Measurements from ENCODE around the gene PLXNA2. TPM values are rescaled to one million over a fixed set of nuclear protein-coding genes. Genes with fewer than 3 reads are reported as not detected.

Gene PLXNA2
- total and polyA plus RNA-seq, 2 donors (not counting 3 experiments of a cell fraction or from before 2014, with no cell fraction given) = 42.6 to 229 TPM

DNA sequence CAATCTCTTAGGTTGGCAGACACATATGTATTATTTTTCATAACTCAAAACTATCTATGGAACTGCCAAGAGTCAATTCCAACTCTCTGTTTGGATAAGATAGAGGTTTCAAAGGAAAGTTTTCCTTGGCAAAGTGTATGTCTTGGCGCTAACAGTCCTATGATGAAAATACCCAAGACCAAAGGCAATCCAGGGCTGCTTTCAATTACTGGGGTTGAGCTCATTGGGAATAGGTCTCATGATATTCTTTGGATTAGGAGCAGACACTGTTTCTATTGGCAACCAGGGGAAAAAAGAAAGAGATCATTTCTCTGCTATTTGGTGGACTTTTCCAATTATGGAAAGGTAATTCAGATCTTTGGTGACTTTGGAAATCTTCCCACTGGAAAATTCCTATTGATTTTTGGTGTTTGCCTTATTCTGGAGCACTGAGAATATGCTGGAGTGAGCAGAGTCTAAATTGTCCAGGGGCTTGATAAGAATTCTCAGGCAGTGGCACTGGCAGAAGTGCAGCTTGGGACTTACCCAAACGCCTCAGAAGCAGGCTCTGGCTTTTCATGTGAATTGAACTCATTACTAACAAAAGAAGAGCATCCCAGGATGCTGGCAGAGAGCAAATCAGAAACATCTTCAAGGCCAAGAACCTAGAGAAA is 20.4 kb upstream of the PLXNA2 start:
- CTCF ChIA-PET = interaction anchor here (1.1 kb wide), 1 partner anchor 11 kb away, joined by 4 read pairs; no protein-coding TSS in a partner anchor
- Histone ChIP-seq H3K4me3 (replicated peaks in 1 of 3; ENCODE audit: insufficient read depth in 1 of 3, low read depth in 1 of 3, low read length in 3 of 3) (no peak overlapping the region), H3K9me1 (replicated peaks; ENCODE audit: control insufficient read depth, extremely low read depth, insufficient read depth, low read length) (no peaks in the 10 kb centered on the region), H3K27me3 (ENCODE audit: control insufficient read depth in 2 of 2, insufficient read depth in 2 of 2, low read length in 2 of 2) (peaks cover 30 to 74% of the 10 kb centered on the region in 2 experiments), H3K9ac (replicated peaks; ENCODE audit: extremely low read depth, insufficient read depth, low read length) (no peak overlapping the region), H3K79me2 (ENCODE audit: control insufficient read depth, insufficient read depth, low read length) (no peaks in the 10 kb centered on the region), H2AFZ (ENCODE audit: low read depth, low read length) (no peak overlapping the region), H3K36me3 (ENCODE audit: control insufficient read depth in 2 of 2, extremely low read depth in 1 of 2, insufficient read depth in 2 of 2, low read length in 2 of 2) (no peaks in the 10 kb centered on the region), H3K4me2 (ENCODE audit: insufficient read depth, low read length) (no peak overlapping the region), H4K20me1 (replicated peaks; ENCODE audit: control insufficient read depth, extremely low read depth, insufficient read depth, low read length) (no peaks in the 10 kb centered on the region), H3K4me1 (ENCODE audit: control insufficient read depth, extremely low read depth, insufficient read depth, low read length) (no peaks in the 10 kb centered on the region), H3K27ac (ENCODE audit: insufficient read depth, low read depth, low read length) (no peak overlapping the region), H3K9me3 (replicated peaks; ENCODE audit: control insufficient read depth, insufficient read depth, low read length) (no peaks in the 10 kb centered on the region)
- FAIRE-seq (no peak), DNase-seq (ENCODE audit: low read depth, low spot score) (no peak)
- intact Hi-C loops (cut with micrococcal nuclease) (no loop called here), dilution Hi-C loops (cut with MboI; ENCODE audit: extremely low pct_ligation_motif_present, low sequenced_read_pairs) (no loop called here)
- POLR2A ChIA-PET = no interaction called here
- BruUV-seq (replicated peaks) = no TSS peak
- TF ChIP-seq, protein P1, sequence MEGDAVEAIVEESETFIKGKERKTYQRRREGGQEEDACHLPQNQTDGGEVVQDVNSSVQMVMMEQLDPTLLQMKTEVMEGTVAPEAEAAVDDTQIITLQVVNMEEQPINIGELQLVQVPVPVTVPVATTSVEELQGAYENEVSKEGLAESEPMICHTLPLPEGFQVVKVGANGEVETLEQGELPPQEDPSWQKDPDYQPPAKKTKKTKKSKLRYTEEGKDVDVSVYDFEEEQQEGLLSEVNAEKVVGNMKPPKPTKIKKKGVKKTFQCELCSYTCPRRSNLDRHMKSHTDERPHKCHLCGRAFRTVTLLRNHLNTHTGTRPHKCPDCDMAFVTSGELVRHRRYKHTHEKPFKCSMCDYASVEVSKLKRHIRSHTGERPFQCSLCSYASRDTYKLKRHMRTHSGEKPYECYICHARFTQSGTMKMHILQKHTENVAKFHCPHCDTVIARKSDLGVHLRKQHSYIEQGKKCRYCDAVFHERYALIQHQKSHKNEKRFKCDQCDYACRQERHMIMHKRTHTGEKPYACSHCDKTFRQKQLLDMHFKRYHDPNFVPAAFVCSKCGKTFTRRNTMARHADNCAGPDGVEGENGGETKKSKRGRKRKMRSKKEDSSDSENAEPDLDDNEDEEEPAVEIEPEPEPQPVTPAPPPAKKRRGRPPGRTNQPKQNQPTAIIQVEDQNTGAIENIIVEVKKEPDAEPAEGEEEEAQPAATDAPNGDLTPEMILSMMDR (IDR thresholded peaks at IDR 0.05; ENCODE audit: extremely low read depth in 1 of 2, insufficient read depth in 1 of 2, low read depth in 1 of 2, low read length in 2 of 2) = no peak
- TF ChIP-seq POLR2A (IDR thresholded peaks at IDR 0.05; ENCODE audit: low read depth, low read length) (no peak), MYC (IDR thresholded peaks at IDR 0.05; ENCODE audit: low read depth, low read length) (no peak), POLR2AphosphoS5 (IDR thresholded peaks at IDR 0.05; ENCODE audit: insufficient read depth, low read depth, low read length) (no peak), FOS (IDR thresholded peaks at IDR 0.05; ENCODE audit: borderline replicate concordance, insufficient read depth, low read length) (no peak), EZH2 (IDR thresholded peaks at IDR 0.05; ENCODE audit: borderline replicate concordance, low read depth, low read length, severe bottlenecking) (no peak)
- TF ChIP-seq, protein P2, sequence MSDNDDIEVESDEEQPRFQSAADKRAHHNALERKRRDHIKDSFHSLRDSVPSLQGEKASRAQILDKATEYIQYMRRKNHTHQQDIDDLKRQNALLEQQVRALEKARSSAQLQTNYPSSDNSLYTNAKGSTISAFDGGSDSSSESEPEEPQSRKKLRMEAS (IDR thresholded peaks at IDR 0.05; ENCODE audit: insufficient read depth, insufficient read length) = no peak
